Hepatic stellate cell (primary cell): Measurements from ENCODE around the gene STK32C.

Source experiments
- DNase-seq: peaks from one replicate; pipeline ENCODE4 v3.0.0; 2011; ENCODE audit warnings: low spot score

Gene STK32C

DNA sequence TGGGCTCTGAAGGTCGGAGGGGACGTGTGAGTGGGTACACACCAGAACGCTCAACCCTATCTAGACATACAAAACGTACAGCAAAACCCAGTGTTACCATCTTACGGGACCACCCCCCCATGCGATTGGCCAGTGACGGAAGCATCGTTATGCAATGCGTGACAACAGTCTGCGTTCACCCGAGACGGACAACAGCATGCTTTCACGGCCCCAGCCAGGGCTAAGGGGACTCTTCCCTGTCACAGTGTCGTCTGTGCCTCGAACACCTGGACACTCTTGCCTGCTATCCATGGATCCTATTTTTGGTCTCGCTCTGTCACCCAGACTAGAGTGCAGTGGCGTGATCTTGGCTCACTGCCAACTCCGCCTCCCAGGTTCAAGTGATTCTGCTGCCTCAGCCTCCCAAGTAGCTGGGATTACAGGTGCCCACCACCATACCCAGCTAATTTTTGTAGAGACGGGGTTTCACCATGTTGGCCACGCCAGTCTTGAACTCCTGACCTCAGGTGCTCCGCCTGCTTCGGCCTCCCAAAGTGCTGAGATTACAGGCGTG lies 97.7 kb downstream of the STK32C start:
- DNase-seq, result no peak

DNA sequence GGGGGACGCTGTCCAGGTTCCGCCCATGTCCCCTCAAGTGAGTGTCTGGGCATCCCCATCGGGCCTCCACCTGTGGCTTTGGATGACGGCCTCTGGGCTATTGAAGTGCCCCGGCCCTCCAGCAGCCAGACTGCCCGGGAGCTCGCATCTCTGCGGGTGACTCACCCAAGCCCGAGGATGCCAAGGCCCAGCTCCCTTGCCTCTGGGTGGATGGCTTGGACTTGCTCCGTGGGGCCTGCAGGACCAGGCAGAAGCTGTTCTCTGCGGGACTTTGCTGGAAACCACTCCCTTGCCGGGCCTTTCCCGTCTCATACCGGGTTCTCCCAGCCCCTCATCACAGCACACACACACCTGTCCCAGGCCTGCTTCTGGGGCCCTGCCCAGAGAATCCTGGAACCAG lies 98.6 kb downstream of the STK32C start:
- DNase-seq, result no peak

DNA sequence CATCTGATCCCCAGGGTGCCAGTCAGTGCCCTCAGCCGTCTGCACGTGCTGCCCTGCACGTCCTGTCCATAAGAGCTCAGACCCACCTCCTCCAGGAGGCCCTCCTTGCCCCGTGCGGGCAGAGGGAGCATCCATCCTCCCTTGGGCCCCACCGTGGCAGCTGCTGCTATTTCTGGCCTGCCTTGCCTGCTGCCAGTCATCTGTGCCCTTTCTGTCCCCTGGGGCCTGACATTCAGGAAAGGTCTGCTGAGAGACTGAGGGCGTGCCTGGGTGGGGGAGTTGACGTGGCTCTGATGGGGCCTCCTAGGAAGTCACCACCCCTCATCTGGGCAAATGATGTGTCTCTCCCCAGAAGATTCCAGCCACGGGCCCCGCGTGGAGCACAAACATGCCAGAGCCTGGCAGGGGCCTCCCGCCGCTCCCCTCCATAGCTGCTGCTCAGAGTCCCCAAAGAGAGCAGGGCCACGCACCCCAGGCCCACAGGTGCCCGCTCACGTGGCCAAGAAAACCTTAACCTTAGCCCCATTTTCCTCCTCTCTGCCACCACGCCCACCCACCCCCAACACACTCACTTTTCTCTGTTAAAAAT lies 99.2 kb downstream of the STK32C start:
- DNase-seq, result no peak

- no peak for DNase-seq
Observed at GRCh38 chr10:132207536-132208461, 100.0 kb downstream of the STK32C start.

DNA sequence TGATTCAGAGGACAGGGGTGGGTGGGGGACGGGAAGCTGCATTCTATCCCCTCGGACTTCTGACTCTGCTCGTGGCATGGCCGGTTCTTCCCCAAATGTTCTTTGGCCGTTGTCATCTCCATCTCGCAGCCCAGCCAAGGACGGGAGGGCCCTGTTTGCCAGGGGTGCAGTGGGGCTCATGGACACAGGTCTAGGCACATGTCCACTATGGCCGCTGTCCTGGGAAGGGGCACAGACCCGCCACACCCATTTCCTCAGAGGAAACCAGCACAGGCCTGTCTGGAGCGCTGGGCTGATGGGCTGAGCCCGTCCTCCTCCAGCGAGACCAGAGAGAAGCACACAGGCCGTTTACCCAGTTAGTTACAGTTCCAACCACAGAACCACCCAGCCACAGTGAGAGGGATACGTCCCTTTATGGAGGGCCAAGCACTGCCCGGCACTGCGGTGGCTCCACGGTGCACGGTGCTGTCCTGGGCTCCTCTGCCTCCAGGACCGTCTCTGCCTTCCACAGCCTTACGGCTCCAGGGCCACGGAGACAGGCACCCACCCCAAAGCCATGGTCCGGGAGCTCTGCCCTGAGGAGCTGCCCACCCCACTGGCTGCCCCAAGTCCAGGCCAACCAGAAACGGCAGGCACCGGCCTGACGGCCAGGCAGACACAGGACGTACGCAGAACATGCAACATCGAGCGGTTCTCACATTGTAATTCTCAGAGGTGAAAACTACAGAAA lies 100.8 kb downstream of the STK32C start:
- no peak for DNase-seq

DNA sequence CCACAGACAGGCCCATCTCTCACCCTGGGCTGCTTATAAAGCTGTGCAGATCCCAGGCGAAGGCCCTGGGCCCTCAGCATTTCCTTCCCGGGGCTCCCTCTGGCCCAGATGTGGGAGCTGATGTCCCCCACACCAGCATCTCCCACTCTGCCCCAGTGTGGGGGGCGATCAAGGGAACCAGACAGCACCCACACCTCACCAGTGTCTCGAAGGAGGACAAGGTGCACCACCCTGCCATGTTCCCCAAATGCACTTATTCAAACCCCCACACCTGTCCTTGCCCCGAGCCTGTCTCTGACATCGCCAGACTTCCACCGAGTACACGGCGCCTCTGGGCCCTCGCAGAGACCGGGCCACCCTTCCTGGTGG lies 101.4 kb downstream of the STK32C start:
- no peak for DNase-seq

GRCh38 chr10:132205650-132206376 lies 101.9 kb downstream of the STK32C start:
- no peak for DNase-seq

GRCh38 chr10:132204781-132205473 lies 102.8 kb downstream of the STK32C start:
- DNase-seq, result no peak

- no peak for DNase-seq
Observed at GRCh38 chr10:132204078-132204780, 103.5 kb downstream of the STK32C start.

- no peak for DNase-seq
Observed at GRCh38 chr10:132203256-132204077, 104.3 kb downstream of the STK32C start.

- DNase-seq, result no peak
Observed at GRCh38 chr10:132202070-132202970, 105.4 kb downstream of the STK32C start.

GRCh38 chr10:132201111-132201969 lies 106.4 kb downstream of the STK32C start:
- DNase-seq, result no peak

GRCh38 chr10:132200344-132201110 lies 107.2 kb downstream of the STK32C start:
- no peak for DNase-seq

DNA sequence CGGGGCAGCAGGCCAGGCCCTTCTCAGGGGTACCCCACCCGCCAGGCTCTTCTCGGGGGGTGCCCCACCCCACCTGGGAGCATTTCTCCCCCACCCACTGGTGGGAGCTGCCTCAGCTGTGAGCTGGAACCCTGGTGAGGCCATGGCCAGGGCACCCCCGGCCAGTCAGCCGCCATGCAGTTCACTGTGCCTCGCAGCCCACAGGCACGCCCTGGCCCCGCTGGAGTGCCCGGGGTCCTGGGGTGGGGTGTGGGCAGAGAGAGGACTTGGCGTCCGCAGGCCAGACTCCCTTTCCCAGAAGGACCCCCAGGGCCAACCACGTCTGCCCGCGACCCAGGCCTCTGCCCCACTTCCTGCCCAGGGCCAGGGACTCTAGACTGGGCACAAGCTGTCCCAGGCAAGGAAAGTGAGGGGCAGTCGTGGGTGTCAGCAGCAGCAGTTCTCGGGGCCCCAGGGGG lies 107.9 kb downstream of the STK32C start:
- no peak for DNase-seq

DNA sequence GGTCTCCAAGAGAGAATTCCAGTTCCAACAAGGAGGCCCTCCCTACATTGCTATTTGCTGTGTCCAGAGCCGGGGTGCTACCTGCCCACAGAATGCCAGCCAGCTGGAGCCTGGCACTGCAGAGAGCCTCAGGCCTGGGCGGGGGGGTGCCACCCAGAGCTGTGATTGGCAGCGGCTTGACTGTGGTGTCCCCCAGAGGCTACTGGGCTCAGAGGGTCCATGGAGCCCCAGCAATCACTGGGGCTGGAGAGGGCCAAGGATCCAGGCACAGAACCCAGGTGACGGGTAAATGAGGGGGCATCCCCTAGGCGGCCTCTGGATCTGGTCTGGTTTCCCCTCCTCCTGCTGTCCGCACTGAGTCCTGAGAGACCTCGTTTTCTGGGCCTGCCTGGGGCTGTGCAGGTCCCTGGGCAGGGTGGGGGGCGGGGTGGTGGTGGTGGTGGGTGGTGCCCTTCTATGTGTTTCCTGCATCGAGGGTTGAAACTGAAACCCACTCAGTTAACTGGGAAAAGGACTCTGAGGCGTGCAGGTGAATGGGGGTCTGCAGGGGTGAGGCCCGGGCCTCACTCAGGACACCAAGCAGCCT lies 108.4 kb downstream of the STK32C start:
- DNase-seq, result no peak

DNA sequence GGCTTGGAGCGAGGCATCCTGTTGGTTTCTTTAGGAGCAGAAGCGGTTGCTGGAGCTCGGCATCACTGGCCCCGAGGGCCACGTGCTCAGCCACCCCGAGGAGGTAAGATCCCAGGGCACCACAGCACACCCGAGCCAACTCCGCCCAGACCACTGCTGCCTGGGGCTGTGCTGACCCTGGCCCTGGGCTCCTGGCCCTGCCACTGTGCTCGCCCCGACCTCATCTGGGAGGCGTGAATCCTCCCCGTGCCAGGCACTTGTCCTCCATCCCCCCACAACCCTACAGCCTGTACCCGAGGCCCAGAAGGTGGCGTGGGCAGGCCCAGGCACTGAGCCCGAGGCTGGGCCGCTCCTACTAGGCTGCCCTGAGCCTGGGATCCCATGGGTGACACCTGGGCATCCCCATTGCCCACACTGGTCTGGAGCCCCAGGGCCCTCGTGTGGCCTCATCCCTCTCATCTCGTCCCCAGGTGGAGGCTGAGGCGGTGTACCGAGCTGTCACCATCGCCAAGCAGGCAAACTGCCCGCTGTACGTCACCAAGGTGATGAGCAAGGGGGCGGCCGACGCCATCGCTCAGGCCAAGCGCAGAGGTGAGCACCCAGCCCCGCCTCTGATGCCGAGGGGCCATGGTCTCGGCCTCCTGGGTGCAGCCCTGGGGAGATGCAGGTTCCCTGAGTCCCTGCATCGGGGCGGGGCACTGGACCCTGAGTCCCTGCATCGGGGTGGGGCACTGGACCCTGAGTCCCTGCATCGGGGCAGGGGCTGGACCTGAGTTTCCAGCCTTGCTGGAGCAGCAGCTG lies 109.2 kb downstream of the STK32C start:
- DNase-seq, result no peak
